Neural cell (in vitro differentiated cells): ENCODE data around the gene PLP1.

ENCODE experiments used
- EP300 ChIP-seq: fragments of 450-650 bp; conservative IDR thresholded peaks from 2 replicates; pipeline ENCODE4 v1.6.1; 2014; ENCODE audit warnings: antibody characterized with exemption, mild to moderate bottlenecking, moderate library complexity; ENCODE audit not compliant: poor library complexity, severe bottlenecking
- EZH2 ChIP-seq: fragments of 200-600, 300-800 bp; shearing (Covaris generic), sonication (generic); IDR thresholded peaks from 2 replicates; pipeline ENCODE4 v1.6.1; 2014; ENCODE audit warnings: antibody characterized with exemption, low read length, borderline replicate concordance, mild to moderate bottlenecking; ENCODE audit not compliant: insufficient read depth, poor library complexity, severe bottlenecking
- MXI1 ChIP-seq: fragments of 450-650 bp; conservative IDR thresholded peaks from 2 replicates; pipeline ENCODE4 v1.6.1; 2014; ENCODE audit warnings: antibody characterized with exemption, mild to moderate bottlenecking; ENCODE audit not compliant: poor library complexity, severe bottlenecking
- POLR2AphosphoS5 ChIP-seq: IDR thresholded peaks from 2 replicates; pipeline ENCODE4 v1.6.1; 2012
- RAD21 ChIP-seq: fragments of 450-650 bp; conservative IDR thresholded peaks from 2 replicates; pipeline ENCODE4 v1.6.1; 2014; ENCODE audit warnings: antibody characterized with exemption, mild to moderate bottlenecking, moderate library complexity
- SMC3 ChIP-seq: fragments of 450-650 bp; conservative IDR thresholded peaks from 2 replicates; pipeline ENCODE4 v1.6.1; 2014; ENCODE audit warnings: antibody characterized with exemption, mild to moderate bottlenecking, moderate library complexity; ENCODE audit not compliant: poor library complexity
- TAF1 ChIP-seq: IDR thresholded peaks from 2 replicates; pipeline ENCODE4 v1.6.1; 2012; ENCODE audit warnings: low read depth
- TF ChIP-seq, protein P1 (sequence below): fragments of 450-650 bp; IDR thresholded peaks from 2 replicates; pipeline ENCODE4 v1.5.1; 2014; ENCODE audit warnings: antibody characterized with exemption, mild to moderate bottlenecking, moderate library complexity; ENCODE audit not compliant: poor library complexity, severe bottlenecking

DNA sequence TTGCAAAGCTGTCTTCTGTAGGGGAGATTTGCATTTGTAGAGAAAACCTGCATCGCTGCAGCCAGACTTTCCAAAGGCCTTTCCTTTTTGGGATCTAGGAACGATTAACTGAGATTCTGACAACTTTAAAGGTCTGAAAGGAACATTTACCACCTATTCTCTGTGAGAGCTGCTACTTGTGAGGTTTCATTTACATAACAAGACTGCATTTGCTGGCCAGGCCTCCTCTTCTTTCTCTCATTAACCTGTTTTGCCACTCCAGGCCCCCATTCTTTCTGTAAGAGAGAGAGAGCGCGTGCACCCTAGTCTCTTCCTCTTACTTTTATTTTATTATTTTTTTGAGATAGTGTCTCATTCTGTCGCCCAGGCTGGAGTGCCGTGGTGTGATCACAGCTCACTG, 34.3 kb upstream of the PLP1 start:
- TF ChIP-seq, protein P1, sequence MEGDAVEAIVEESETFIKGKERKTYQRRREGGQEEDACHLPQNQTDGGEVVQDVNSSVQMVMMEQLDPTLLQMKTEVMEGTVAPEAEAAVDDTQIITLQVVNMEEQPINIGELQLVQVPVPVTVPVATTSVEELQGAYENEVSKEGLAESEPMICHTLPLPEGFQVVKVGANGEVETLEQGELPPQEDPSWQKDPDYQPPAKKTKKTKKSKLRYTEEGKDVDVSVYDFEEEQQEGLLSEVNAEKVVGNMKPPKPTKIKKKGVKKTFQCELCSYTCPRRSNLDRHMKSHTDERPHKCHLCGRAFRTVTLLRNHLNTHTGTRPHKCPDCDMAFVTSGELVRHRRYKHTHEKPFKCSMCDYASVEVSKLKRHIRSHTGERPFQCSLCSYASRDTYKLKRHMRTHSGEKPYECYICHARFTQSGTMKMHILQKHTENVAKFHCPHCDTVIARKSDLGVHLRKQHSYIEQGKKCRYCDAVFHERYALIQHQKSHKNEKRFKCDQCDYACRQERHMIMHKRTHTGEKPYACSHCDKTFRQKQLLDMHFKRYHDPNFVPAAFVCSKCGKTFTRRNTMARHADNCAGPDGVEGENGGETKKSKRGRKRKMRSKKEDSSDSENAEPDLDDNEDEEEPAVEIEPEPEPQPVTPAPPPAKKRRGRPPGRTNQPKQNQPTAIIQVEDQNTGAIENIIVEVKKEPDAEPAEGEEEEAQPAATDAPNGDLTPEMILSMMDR: no peak
- TF ChIP-seq TAF1 (no peak), EP300 (no peak), EZH2 (no peak), POLR2AphosphoS5 (no peak), RAD21 (no peak), MXI1 (no peak), SMC3 (no peak)
